Measurements from ENCODE around the gene ATOSB.

ATOSB gene

DNA sequence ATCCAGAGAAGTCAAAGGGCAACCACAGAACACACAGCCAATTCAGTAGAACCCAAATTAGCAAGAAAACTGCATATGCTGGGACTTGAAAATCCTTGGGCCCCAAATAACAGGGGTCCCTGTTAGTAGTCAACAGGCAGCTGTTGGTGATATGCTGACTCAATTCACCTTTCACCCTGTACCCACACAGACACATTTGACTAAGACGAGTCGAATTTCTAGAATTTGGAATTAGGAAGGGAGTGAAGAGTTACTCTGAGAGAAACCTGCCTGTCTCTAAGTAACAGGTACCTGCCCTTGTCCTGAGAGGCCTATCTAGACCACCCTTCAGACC lies 42.4 kb downstream of the ATOSB start:
- Histone ChIP-seq H2AFZ (ENCODE audit: low read length) (no peak overlapping the region), H3K36me3 (ENCODE audit: insufficient read depth, low read length) (peaks cover 62% of the 10 kb centered on the region), H3K27ac (ENCODE audit: low read depth, low read length, poor library complexity, severe bottlenecking) (peak overlapping the region; percentile 89), H3K27me3 (ENCODE audit: insufficient read depth, low read length) (no peaks in the 10 kb centered on the region), H3F3A (ENCODE audit: insufficient read depth, low read length) (no peaks in the 10 kb centered on the region), H3K79me2 (ENCODE audit: insufficient read depth, low read length) (peaks cover 35% of the 10 kb centered on the region), H3K4me3 (ENCODE audit: low read depth, low read length, poor library complexity, severe bottlenecking) (peak overlapping the region; percentile 87), H3K9me2 (ENCODE audit: low read depth, low read length) (no peaks in the 10 kb centered on the region), H3K4me2 (ENCODE audit: low read length) (peak overlapping the region; percentile 60), H3K9me3 (ENCODE audit: low read length) (no peaks in the 10 kb centered on the region), H3K4me1 (ENCODE audit: insufficient read depth, low read length, severe bottlenecking) (peaks cover 30% of the 10 kb centered on the region), H4K20me1 (ENCODE audit: insufficient read depth, low read length) (no peaks in the 10 kb centered on the region), H3K9ac (ENCODE audit: low read length) (no peak overlapping the region; the same call in 1 of the 2 replicates)
- TF ChIP-seq, protein P1, sequence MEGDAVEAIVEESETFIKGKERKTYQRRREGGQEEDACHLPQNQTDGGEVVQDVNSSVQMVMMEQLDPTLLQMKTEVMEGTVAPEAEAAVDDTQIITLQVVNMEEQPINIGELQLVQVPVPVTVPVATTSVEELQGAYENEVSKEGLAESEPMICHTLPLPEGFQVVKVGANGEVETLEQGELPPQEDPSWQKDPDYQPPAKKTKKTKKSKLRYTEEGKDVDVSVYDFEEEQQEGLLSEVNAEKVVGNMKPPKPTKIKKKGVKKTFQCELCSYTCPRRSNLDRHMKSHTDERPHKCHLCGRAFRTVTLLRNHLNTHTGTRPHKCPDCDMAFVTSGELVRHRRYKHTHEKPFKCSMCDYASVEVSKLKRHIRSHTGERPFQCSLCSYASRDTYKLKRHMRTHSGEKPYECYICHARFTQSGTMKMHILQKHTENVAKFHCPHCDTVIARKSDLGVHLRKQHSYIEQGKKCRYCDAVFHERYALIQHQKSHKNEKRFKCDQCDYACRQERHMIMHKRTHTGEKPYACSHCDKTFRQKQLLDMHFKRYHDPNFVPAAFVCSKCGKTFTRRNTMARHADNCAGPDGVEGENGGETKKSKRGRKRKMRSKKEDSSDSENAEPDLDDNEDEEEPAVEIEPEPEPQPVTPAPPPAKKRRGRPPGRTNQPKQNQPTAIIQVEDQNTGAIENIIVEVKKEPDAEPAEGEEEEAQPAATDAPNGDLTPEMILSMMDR (IDR thresholded peaks at IDR 0.05; ENCODE audit: low read length), result no peak
- no peak for TF ChIP-seq EZH2 (IDR thresholded peaks at IDR 0.05; ENCODE audit: borderline replicate concordance, low read length)

DNA sequence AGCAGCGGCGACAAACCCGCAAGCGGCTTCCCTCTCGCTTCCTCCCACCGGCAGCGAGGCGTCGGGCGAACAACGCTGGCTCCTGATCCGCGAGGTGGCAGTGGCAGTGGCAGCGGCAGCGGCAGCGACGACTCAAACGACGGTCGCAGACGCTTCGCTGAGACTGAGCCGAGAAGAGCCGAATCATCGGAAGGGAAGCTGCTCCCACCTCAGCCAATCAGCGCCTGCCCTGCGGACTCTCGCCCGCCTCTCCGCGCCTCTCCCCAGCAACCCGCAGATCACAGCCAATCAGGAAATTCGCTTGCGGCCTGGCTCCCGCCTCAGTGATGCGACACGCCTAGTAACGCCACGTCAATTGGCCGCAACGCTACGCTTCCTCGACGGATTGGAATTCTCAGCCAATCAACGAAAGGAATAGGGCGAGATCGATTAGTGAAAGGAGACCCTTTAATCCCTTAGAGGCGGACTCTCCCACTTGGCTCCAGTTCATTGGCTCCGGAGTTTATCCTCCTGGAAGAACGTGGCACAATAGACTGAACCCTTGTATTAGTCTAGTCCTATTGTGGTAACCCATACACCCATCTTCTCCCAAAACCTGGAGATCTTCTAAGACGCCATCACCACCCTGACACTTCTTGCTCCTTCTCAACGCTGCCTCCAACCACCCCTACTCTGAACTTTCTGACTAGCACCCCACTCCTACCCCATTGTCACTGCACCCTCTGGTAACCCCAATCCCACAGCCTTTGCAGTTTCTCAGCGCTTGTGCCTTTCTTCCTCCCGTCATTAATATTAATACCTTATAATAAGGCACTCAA lies 43.0 kb downstream of the ATOSB start, which contains the start of gene VCP:
Gene VCP (minus strand): TSS at position 165 of the 818 bp plus-strand sequence. CDS start 272 bp downstream, outside the sequence.
- Histone ChIP-seq H3K27ac (ENCODE audit: low read depth, low read length, poor library complexity, severe bottlenecking) (peak within 1 kb of the TSS; percentile 89), H3K9me3 (ENCODE audit: low read length) (no peaks in the 10 kb centered on the region), H3K4me3 (ENCODE audit: low read depth, low read length, poor library complexity, severe bottlenecking) (peak within 1 kb of the TSS; percentile 87), H3K4me2 (ENCODE audit: low read length) (peak within 1 kb of the TSS; percentile 90), H2AFZ (ENCODE audit: low read length) (no peak within 1 kb of the TSS), H3K36me3 (ENCODE audit: insufficient read depth, low read length) (peaks cover 68% of the 10 kb centered on the region), H3K4me1 (ENCODE audit: insufficient read depth, low read length, severe bottlenecking) (peaks cover 25% of the 10 kb centered on the region), H3K27me3 (ENCODE audit: insufficient read depth, low read length) (no peaks in the 10 kb centered on the region), H3F3A (ENCODE audit: insufficient read depth, low read length) (no peaks in the 10 kb centered on the region), H3K79me2 (ENCODE audit: insufficient read depth, low read length) (peaks cover 41% of the 10 kb centered on the region), H3K9ac (ENCODE audit: low read length) (peak within 1 kb of the TSS; percentile 95), H4K20me1 (ENCODE audit: insufficient read depth, low read length) (no peaks in the 10 kb centered on the region), H3K9me2 (ENCODE audit: low read depth, low read length) (no peaks in the 10 kb centered on the region)
- TF ChIP-seq, protein P1 (IDR thresholded peaks at IDR 0.05; ENCODE audit: low read length), result no peak
- TF ChIP-seq EZH2 (IDR thresholded peaks at IDR 0.05; ENCODE audit: borderline replicate concordance, low read length), result no peak

DNA sequence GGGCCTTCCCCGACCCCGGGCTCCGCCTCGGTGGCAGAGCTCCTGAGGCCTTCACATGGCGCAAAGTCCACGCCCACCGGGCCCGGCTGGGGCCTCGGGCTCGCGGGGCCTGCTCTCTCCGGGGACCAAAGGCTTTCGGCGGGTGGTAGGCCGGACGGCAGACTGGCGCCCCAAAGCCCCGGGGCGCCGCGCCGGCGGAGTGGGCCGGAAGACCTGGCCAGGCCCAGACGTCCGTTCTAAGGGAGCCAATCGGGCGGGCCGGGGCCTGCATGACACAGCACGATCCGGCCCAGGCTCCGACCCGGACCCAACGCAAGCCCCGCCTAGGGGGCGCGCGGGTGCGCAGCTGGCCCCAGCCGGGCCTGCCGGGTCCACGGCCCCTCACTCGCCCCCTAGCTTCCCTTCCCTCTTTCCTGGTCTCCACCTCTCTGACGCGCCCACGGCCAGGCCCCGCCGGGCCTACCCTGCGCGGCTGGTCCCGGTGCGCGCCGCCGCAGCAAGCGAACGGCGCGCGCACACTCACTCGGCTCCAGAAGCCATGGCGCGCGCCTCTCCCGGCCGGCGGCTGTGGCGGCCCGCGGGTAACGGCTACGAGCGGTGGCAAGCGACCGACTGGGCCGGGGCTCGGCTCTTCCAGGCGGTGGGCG lies 43.7 kb downstream of the ATOSB start:
- H2AFZ ChIP-seq (ENCODE audit: low read length), result no peak overlapping the region
- peaks cover 43% of the 10 kb centered on the region for H3K79me2 ChIP-seq (ENCODE audit: insufficient read depth, low read length)
- peak overlapping the region; percentile 89 for H3K27ac ChIP-seq (ENCODE audit: low read depth, low read length, poor library complexity, severe bottlenecking)

More for the DNA sequence above, 43.7 kb downstream of the ATOSB start:
- H4K20me1 ChIP-seq (ENCODE audit: insufficient read depth, low read length), result no peaks in the 10 kb centered on the region
- peaks cover 25% of the 10 kb centered on the region for H3K4me1 ChIP-seq (ENCODE audit: insufficient read depth, low read length, severe bottlenecking)
- peaks cover 71% of the 10 kb centered on the region for H3K36me3 ChIP-seq (ENCODE audit: insufficient read depth, low read length)
- TF ChIP-seq, protein P1 (IDR thresholded peaks at IDR 0.05; ENCODE audit: low read length), result peak; percentile 40; the same call in 1 of the 2 replicates
- TF ChIP-seq EZH2 (IDR thresholded peaks at IDR 0.05; ENCODE audit: borderline replicate concordance, low read length), result no peak
- no peaks in the 10 kb centered on the region for H3K9me3 ChIP-seq (ENCODE audit: low read length)
- peak overlapping the region; percentile 87 for H3K4me3 ChIP-seq (ENCODE audit: low read depth, low read length, poor library complexity, severe bottlenecking)
- peak overlapping the region; percentile 95 for H3K9ac ChIP-seq (ENCODE audit: low read length)
- no peaks in the 10 kb centered on the region for H3K9me2 ChIP-seq (ENCODE audit: low read depth, low read length)
- no peaks in the 10 kb centered on the region for H3K27me3 ChIP-seq (ENCODE audit: insufficient read depth, low read length)
- H3F3A ChIP-seq (ENCODE audit: insufficient read depth, low read length), result no peaks in the 10 kb centered on the region
- peak overlapping the region; percentile 90 for H3K4me2 ChIP-seq (ENCODE audit: low read length)

Measured in OCI-LY1 (cell line).